Measurements from ENCODE around the gene SPSB4.

DNA sequence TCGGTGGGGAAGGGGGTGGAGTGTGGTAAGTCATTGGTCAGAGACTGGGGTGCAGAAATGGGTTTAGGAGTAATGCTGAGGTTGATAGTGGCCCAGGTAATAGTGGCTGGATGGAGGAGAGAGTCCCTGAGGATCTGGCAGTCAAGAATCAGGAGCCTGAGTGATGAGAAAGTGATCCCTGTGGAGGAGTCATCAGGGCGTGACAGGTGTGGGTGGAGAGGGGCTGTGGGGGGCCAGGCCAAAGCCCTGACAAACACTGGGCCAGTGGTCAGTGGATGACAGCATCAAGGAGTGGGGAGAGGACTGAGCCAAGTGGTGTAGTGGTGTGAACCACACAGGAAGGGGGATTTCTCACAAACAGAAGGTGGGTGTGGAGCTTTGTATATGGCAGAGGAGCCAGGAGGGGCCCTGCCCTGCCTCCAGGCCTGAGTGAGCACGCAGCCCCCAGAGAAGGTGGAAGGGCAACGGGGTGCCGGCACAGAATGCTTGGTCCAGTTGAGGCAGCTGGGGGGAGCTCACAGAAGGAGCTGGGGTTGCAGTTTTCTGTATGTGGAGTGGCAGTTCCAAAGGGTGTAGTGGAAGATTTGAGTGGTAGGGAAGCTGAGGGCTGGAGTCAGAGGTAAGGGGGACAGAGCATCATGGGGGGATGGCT is 77.1 kb downstream of the SPSB4 start:
- TF ChIP-seq, protein P1, sequence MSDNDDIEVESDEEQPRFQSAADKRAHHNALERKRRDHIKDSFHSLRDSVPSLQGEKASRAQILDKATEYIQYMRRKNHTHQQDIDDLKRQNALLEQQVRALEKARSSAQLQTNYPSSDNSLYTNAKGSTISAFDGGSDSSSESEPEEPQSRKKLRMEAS (IDR thresholded peaks at IDR 0.05; ENCODE audit: insufficient read depth, insufficient read length), result no peak
- TF ChIP-seq, protein P2, sequence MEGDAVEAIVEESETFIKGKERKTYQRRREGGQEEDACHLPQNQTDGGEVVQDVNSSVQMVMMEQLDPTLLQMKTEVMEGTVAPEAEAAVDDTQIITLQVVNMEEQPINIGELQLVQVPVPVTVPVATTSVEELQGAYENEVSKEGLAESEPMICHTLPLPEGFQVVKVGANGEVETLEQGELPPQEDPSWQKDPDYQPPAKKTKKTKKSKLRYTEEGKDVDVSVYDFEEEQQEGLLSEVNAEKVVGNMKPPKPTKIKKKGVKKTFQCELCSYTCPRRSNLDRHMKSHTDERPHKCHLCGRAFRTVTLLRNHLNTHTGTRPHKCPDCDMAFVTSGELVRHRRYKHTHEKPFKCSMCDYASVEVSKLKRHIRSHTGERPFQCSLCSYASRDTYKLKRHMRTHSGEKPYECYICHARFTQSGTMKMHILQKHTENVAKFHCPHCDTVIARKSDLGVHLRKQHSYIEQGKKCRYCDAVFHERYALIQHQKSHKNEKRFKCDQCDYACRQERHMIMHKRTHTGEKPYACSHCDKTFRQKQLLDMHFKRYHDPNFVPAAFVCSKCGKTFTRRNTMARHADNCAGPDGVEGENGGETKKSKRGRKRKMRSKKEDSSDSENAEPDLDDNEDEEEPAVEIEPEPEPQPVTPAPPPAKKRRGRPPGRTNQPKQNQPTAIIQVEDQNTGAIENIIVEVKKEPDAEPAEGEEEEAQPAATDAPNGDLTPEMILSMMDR (IDR thresholded peaks at IDR 0.05; ENCODE audit: extremely low read depth in 1 of 2, insufficient read depth in 1 of 2, low read depth in 1 of 2, low read length in 2 of 2), result no peak
- TF ChIP-seq MYC (IDR thresholded peaks at IDR 0.05; ENCODE audit: low read depth, low read length), result no peak
- TF ChIP-seq POLR2A (IDR thresholded peaks at IDR 0.05; ENCODE audit: low read depth, low read length), result no peak
- TF ChIP-seq POLR2AphosphoS5 (IDR thresholded peaks at IDR 0.05; ENCODE audit: insufficient read depth, low read depth, low read length), result no peak
- no peak for TF ChIP-seq EZH2 (IDR thresholded peaks at IDR 0.05; ENCODE audit: borderline replicate concordance, low read depth, low read length, severe bottlenecking)
- TF ChIP-seq JUN (IDR thresholded peaks at IDR 0.05; ENCODE audit: borderline replicate concordance, insufficient read depth, insufficient read length, low read depth), result no peak
- TF ChIP-seq FOS (IDR thresholded peaks at IDR 0.05; ENCODE audit: borderline replicate concordance, insufficient read depth, low read length), result no peak
- no peak for TF ChIP-seq GATA2 (IDR thresholded peaks at IDR 0.05; ENCODE audit: insufficient read depth, insufficient read length, low read depth, low read length)
